Nephron (organoid): ENCODE results near the gene ZDHHC14.

Experiments
- H3K27ac Mint-ChIP-seq, 3 experiments: 2 replicates each; pipeline ENCODE4 v1.8.0; 2020; ENCODE audit warnings: mixed read lengths in 3 of 3, mild to moderate bottlenecking in 2 of 3, moderate library complexity in 1 of 3
- H3K27me3 Mint-ChIP-seq: 2 replicates; pipeline ENCODE4 v1.8.0; 2021; ENCODE audit warnings: low read depth, mild to moderate bottlenecking, moderate library complexity, mixed read lengths
- H3K36me3 Mint-ChIP-seq: 2 replicates; pipeline ENCODE4 v1.8.0; 2020; ENCODE audit warnings: low read depth, mixed read lengths
- H3K4me1 Mint-ChIP-seq: 2 replicates; pipeline ENCODE4 v1.8.0; 2020; ENCODE audit warnings: mixed read lengths
- H3K4me3 Mint-ChIP-seq, 3 experiments: 2 replicates each; pipeline ENCODE4 v1.8.0; 2020; ENCODE audit warnings: mild to moderate bottlenecking in 3 of 3, mixed read lengths in 3 of 3, moderate library complexity in 2 of 3
- H3K9me3 Mint-ChIP-seq: 2 replicates; pipeline ENCODE4 v1.8.0; 2020; ENCODE audit warnings: mixed read lengths
- CTCF ChIP-seq, 3 experiments: fragments of 200-600 bp; sonication (generic); IDR thresholded peaks; one replicate each; pipeline ENCODE4 v1.5.0; 2021; ENCODE audit warnings: antibody characterized with exemption in 3 of 3; ENCODE audit not compliant: unreplicated experiment in 3 of 3

Gene ZDHHC14

GRCh38 chr6:157597461-157598312, 216.7 kb downstream of the ZDHHC14 start:
- Mint-ChIP-seq H3K9me3 (no peaks in the 10 kb centered on the region), H3K27ac (peak overlapping the region; percentile 30 to 66 (median 31)), H3K27me3 (no peaks in the 10 kb centered on the region), H3K4me1 (peaks cover 22% of the 10 kb centered on the region), H3K36me3 (no peaks in the 10 kb centered on the region), H3K4me3 (no peak overlapping the region)
- peak; percentile 46 to 64 (median 52) for TF ChIP-seq CTCF (IDR thresholded peaks at IDR 0.05; ENCODE audit: unreplicated experiment in 3 of 3)

- H3K27me3 Mint-ChIP-seq, result no peaks in the 10 kb centered on the region
- H3K9me3 Mint-ChIP-seq, result no peaks in the 10 kb centered on the region
- peaks cover 22% of the 10 kb centered on the region for H3K4me1 Mint-ChIP-seq
- TF ChIP-seq CTCF (IDR thresholded peaks at IDR 0.05; ENCODE audit: unreplicated experiment in 3 of 3), result no peak
- no peak overlapping the region for H3K27ac Mint-ChIP-seq
- H3K4me3 Mint-ChIP-seq, result no peak overlapping the region
- no peaks in the 10 kb centered on the region for H3K36me3 Mint-ChIP-seq
Observed at GRCh38 chr6:157599191-157599590, 218.2 kb downstream of the ZDHHC14 start.

GRCh38 chr6:157600807-157601206, 219.8 kb downstream of the ZDHHC14 start:
- Mint-ChIP-seq H3K4me1 (peaks cover 22% of the 10 kb centered on the region), H3K36me3 (no peaks in the 10 kb centered on the region), H3K27ac (no peak overlapping the region), H3K9me3 (no peaks in the 10 kb centered on the region), H3K4me3 (no peak overlapping the region), H3K27me3 (no peaks in the 10 kb centered on the region)
- TF ChIP-seq CTCF (IDR thresholded peaks at IDR 0.05; ENCODE audit: unreplicated experiment in 3 of 3), result no peak

- no peaks in the 10 kb centered on the region for H3K27me3 Mint-ChIP-seq
- peaks cover 15% of the 10 kb centered on the region for H3K4me1 Mint-ChIP-seq
- no peak for TF ChIP-seq CTCF (IDR thresholded peaks at IDR 0.05; ENCODE audit: unreplicated experiment in 3 of 3)
- H3K36me3 Mint-ChIP-seq, result no peaks in the 10 kb centered on the region
- H3K9me3 Mint-ChIP-seq, result no peaks in the 10 kb centered on the region
- no peak overlapping the region for H3K27ac Mint-ChIP-seq
- no peak overlapping the region for H3K4me3 Mint-ChIP-seq
Observed at GRCh38 chr6:157602521-157603295, 221.7 kb downstream of the ZDHHC14 start.

GRCh38 chr6:157603314-157603940, 222.4 kb downstream of the ZDHHC14 start:
- TF ChIP-seq CTCF (IDR thresholded peaks at IDR 0.05; ENCODE audit: unreplicated experiment in 3 of 3), result no peak
- H3K4me1 Mint-ChIP-seq, result peaks cover 9% of the 10 kb centered on the region
- H3K4me3 Mint-ChIP-seq, result no peak overlapping the region
- H3K27ac Mint-ChIP-seq, result no peak overlapping the region
- no peaks in the 10 kb centered on the region for H3K9me3 Mint-ChIP-seq
- H3K27me3 Mint-ChIP-seq, result no peaks in the 10 kb centered on the region
- peaks cover 3% of the 10 kb centered on the region for H3K36me3 Mint-ChIP-seq
